Neuron (in vitro differentiated cells): Measurements from ENCODE around the gene NARS2.
"Not testable (repeated sequence)": the region's sequence is repeated elsewhere in the genome, so short reads cannot be mapped to it uniquely, and the experiment has no call there.

Source experiments
- H2AFZ ChIP-seq: one replicate; pipeline ENCODE4 v1.6.1; 2013; ENCODE audit warnings: low read depth, mild to moderate bottlenecking, inconsistent platforms, low read length, moderate library complexity
- H3K27me3 ChIP-seq: one replicate; pipeline ENCODE4 v1.6.1; 2013; ENCODE audit warnings: low read length; ENCODE audit not compliant: insufficient read depth
- H3K36me3 ChIP-seq: one replicate; pipeline ENCODE4 v1.6.1; 2013; ENCODE audit warnings: low read length; ENCODE audit not compliant: insufficient read depth
- H3K4me1 ChIP-seq: one replicate; pipeline ENCODE4 v1.6.1; 2013; ENCODE audit warnings: low read length; ENCODE audit not compliant: insufficient read depth
- H3K4me3 ChIP-seq: 2 replicates; pipeline ENCODE4 v1.5.1; 2013; ENCODE audit warnings: mild to moderate bottlenecking, low read length, moderate library complexity
- H3K9me3 ChIP-seq: one replicate; pipeline ENCODE4 v1.6.1; 2013; ENCODE audit warnings: low read length

The NARS2 gene

GRCh38 chr11:78570031-78570430, 4.6 kb downstream of the NARS2 start:
- Histone ChIP-seq H3K4me3 (no peak overlapping the region), H3K27me3 (no peaks in the 10 kb centered on the region), H3K9me3 (no peaks in the 10 kb centered on the region), H2AFZ (no peak overlapping the region), H3K4me1 (peaks cover 9% of the 10 kb centered on the region), H3K36me3 (peaks cover 46% of the 10 kb centered on the region)

GRCh38 chr11:78567209-78567608, 7.5 kb downstream of the NARS2 start:
- H3K9me3 ChIP-seq = no peaks in the 10 kb centered on the region
- H3K27me3 ChIP-seq = no peaks in the 10 kb centered on the region
- peaks cover 2% of the 10 kb centered on the region for H3K4me1 ChIP-seq
- peaks cover 47% of the 10 kb centered on the region for H3K36me3 ChIP-seq
- H3K4me3 ChIP-seq = no peak overlapping the region
- H2AFZ ChIP-seq = no peak overlapping the region

GRCh38 chr11:78564490-78565467, 9.9 kb downstream of the NARS2 start:
- Histone ChIP-seq H3K9me3 (no peaks in the 10 kb centered on the region), H2AFZ (no peak overlapping the region), H3K27me3 (no peaks in the 10 kb centered on the region), H3K4me1 (peaks cover 11% of the 10 kb centered on the region), H3K36me3 (peaks cover 33% of the 10 kb centered on the region), H3K4me3 (no peak overlapping the region)

- H3K27me3 ChIP-seq, H3K4me3 ChIP-seq: not testable (repeated sequence)
- H3K36me3 ChIP-seq = peaks cover 28% of the 10 kb centered on the region
These were observed 10.6 kb downstream of the NARS2 start for GRCh38 chr11:78564037-78564436.

GRCh38 chr11:78563090-78563489, 11.6 kb downstream of the NARS2 start:
- H3K9me3 ChIP-seq, H3K4me3 ChIP-seq, H3K27me3 ChIP-seq, H2AFZ ChIP-seq: not testable (repeated sequence)
- peaks cover 20% of the 10 kb centered on the region for H3K36me3 ChIP-seq
- peaks cover 11% of the 10 kb centered on the region for H3K4me1 ChIP-seq

More at GRCh38 chr11:78564037-78564436, 10.6 kb downstream of the NARS2 start:
- H3K9me3 ChIP-seq, H2AFZ ChIP-seq: not testable (repeated sequence)
- peaks cover 11% of the 10 kb centered on the region for H3K4me1 ChIP-seq

GRCh38 chr11:78562398-78562797, 12.3 kb downstream of the NARS2 start:
- Histone ChIP-seq H3K4me1 (peaks cover 11% of the 10 kb centered on the region), H3K9me3 (no peaks in the 10 kb centered on the region), H2AFZ (no peak overlapping the region), H3K27me3 (no peaks in the 10 kb centered on the region), H3K4me3 (no peak overlapping the region), H3K36me3 (peaks cover 17% of the 10 kb centered on the region)

GRCh38 chr11:78560826-78561484, 13.7 kb downstream of the NARS2 start:
- peaks cover 25% of the 10 kb centered on the region for H3K36me3 ChIP-seq
- no peak overlapping the region for H2AFZ ChIP-seq
- peaks cover 2% of the 10 kb centered on the region for H3K9me3 ChIP-seq
- no peak overlapping the region for H3K4me3 ChIP-seq
- H3K4me1 ChIP-seq = peaks cover 15% of the 10 kb centered on the region
- H3K27me3 ChIP-seq = no peaks in the 10 kb centered on the region

- Histone ChIP-seq H3K27me3 (no peaks in the 10 kb centered on the region), H3K9me3 (peaks cover 2% of the 10 kb centered on the region), H3K4me1 (peaks cover 15% of the 10 kb centered on the region), H2AFZ (no peak overlapping the region), H3K4me3 (no peak overlapping the region), H3K36me3 (peaks cover 23% of the 10 kb centered on the region)
These were observed 14.5 kb downstream of the NARS2 start for GRCh38 chr11:78560153-78560552.

GRCh38 chr11:78557236-78557635, 17.4 kb downstream of the NARS2 start:
- peaks cover 2% of the 10 kb centered on the region for H3K9me3 ChIP-seq
- H3K36me3 ChIP-seq = peaks cover 21% of the 10 kb centered on the region
- peaks cover 15% of the 10 kb centered on the region for H3K4me1 ChIP-seq
- no peak overlapping the region for H2AFZ ChIP-seq
- no peaks in the 10 kb centered on the region for H3K27me3 ChIP-seq
- no peak overlapping the region for H3K4me3 ChIP-seq

- H3K9me3 ChIP-seq = peaks cover 2% of the 10 kb centered on the region
- H3K36me3 ChIP-seq = peaks cover 24% of the 10 kb centered on the region
- H3K27me3 ChIP-seq = no peaks in the 10 kb centered on the region
These were observed 19.1 kb downstream of the NARS2 start for GRCh38 chr11:78555592-78555991.

GRCh38 chr11:78552881-78553280, 21.8 kb downstream of the NARS2 start:
- Histone ChIP-seq H3K27me3 (no peaks in the 10 kb centered on the region), H3K36me3 (peaks cover 24% of the 10 kb centered on the region), H3K9me3 (peaks cover 2% of the 10 kb centered on the region), H3K4me1 (peaks cover 10% of the 10 kb centered on the region), H2AFZ (no peak overlapping the region), H3K4me3 (no peak overlapping the region)

More at GRCh38 chr11:78555592-78555991, 19.1 kb downstream of the NARS2 start:
- Histone ChIP-seq H3K4me3 (no peak overlapping the region), H2AFZ (no peak overlapping the region), H3K4me1 (peaks cover 4% of the 10 kb centered on the region)

GRCh38 chr11:78552139-78552538, 22.5 kb downstream of the NARS2 start:
- not testable (repeated sequence) for H3K4me3 ChIP-seq, H3K4me1 ChIP-seq, H3K9me3 ChIP-seq, H3K27me3 ChIP-seq, H2AFZ ChIP-seq
- peaks cover 21% of the 10 kb centered on the region for H3K36me3 ChIP-seq

- H3K36me3 ChIP-seq = peaks cover 13% of the 10 kb centered on the region
- H3K9me3 ChIP-seq = no peaks in the 10 kb centered on the region
- no peak overlapping the region for H2AFZ ChIP-seq
- H3K27me3 ChIP-seq = no peaks in the 10 kb centered on the region
- no peak overlapping the region for H3K4me3 ChIP-seq
- peaks cover 7% of the 10 kb centered on the region for H3K4me1 ChIP-seq
These were observed 23.6 kb downstream of the NARS2 start for GRCh38 chr11:78551066-78551465.
